ENCODE results near the gene CFAP97. TPM values are rescaled to one million over a fixed set of nuclear protein-coding genes. Genes with fewer than 3 reads are reported as not detected.

CFAP97 gene
- total RNA-seq, 4 donors from 2014 or later = 26.7 to 33.0 (median 30.9) TPM

- no peaks in the 10 kb centered on the region for H3K36me3 ChIP-seq
Observed at GRCh38 chr4:185139736-185140135, 64.1 kb downstream of the CFAP97 start.

GRCh38 chr4:185138161-185138560 is 65.6 kb downstream of the CFAP97 start:
- no peak overlapping the region for H3K27ac ChIP-seq
- no peaks in the 10 kb centered on the region for H3K9me3 ChIP-seq
- H3K27me3 ChIP-seq = no peaks in the 10 kb centered on the region
- 55% methylated on average over 10 of the region's 10 CpGs for WGBS
- no peak overlapping the region for H3K4me3 ChIP-seq
- H3K36me3 ChIP-seq = no peaks in the 10 kb centered on the region
- peaks cover 7% of the 10 kb centered on the region for H3K4me1 ChIP-seq
- no peak for TF ChIP-seq EP300 (IDR thresholded peaks at IDR 0.05)
- TF ChIP-seq POLR2A (IDR thresholded peaks at IDR 0.05) = no peak
- TF ChIP-seq POLR2AphosphoS5 (IDR thresholded peaks at IDR 0.05) = no peak
- no peak for TF ChIP-seq CTCF (IDR thresholded peaks at IDR 0.05)
- no peak for DNase-seq (ENCODE audit: low spot score in 2 of 2)

More at GRCh38 chr4:185139736-185140135, 64.1 kb downstream of the CFAP97 start:
- H3K9me3 ChIP-seq = no peaks in the 10 kb centered on the region
- TF ChIP-seq POLR2AphosphoS5 (IDR thresholded peaks at IDR 0.05) = no peak
- no peak for TF ChIP-seq EP300 (IDR thresholded peaks at IDR 0.05)
- TF ChIP-seq CTCF (IDR thresholded peaks at IDR 0.05) = no peak
- TF ChIP-seq POLR2A (IDR thresholded peaks at IDR 0.05) = no peak
- H3K27me3 ChIP-seq = no peaks in the 10 kb centered on the region
- DNase-seq (ENCODE audit: low spot score in 2 of 2) = no peak
- no peak overlapping the region for H3K27ac ChIP-seq
- peaks cover 16% of the 10 kb centered on the region for H3K4me1 ChIP-seq
- H3K4me3 ChIP-seq = no peak overlapping the region
- 83% methylated on average over 6 of the region's 6 CpGs for WGBS

GRCh38 chr4:185137233-185137925 is 66.4 kb downstream of the CFAP97 start:
- H3K9me3 ChIP-seq = no peaks in the 10 kb centered on the region
- H3K36me3 ChIP-seq = no peaks in the 10 kb centered on the region
- WGBS = 77% methylated on average over 24 of the region's 24 CpGs

GRCh38 chr4:185134307-185134869 is 69.4 kb downstream of the CFAP97 start:
- DNase-seq (ENCODE audit: low spot score in 2 of 2) = no peak

More at GRCh38 chr4:185137233-185137925, 66.4 kb downstream of the CFAP97 start:
- DNase-seq (ENCODE audit: low spot score in 2 of 2) = no peak
- H3K27ac ChIP-seq = no peak overlapping the region
- H3K27me3 ChIP-seq = no peaks in the 10 kb centered on the region
- no peak overlapping the region for H3K4me3 ChIP-seq
- TF ChIP-seq EP300 (IDR thresholded peaks at IDR 0.05) (no peak), CTCF (IDR thresholded peaks at IDR 0.05) (no peak), POLR2AphosphoS5 (IDR thresholded peaks at IDR 0.05) (no peak), POLR2A (IDR thresholded peaks at IDR 0.05) (no peak)
- H3K4me1 ChIP-seq = peaks cover 3% of the 10 kb centered on the region

More at GRCh38 chr4:185134307-185134869, 69.4 kb downstream of the CFAP97 start:
- Histone ChIP-seq H3K9me3 (no peaks in the 10 kb centered on the region), H3K27ac (no peak overlapping the region), H3K27me3 (no peaks in the 10 kb centered on the region), H3K36me3 (no peaks in the 10 kb centered on the region), H3K4me3 (no peak overlapping the region), H3K4me1 (no peaks in the 10 kb centered on the region)
- 38% methylated on average over 3 of the region's 3 CpGs for WGBS
- TF ChIP-seq POLR2A (IDR thresholded peaks at IDR 0.05) (no peak), CTCF (IDR thresholded peaks at IDR 0.05) (peak; percentile 55 to 63), EP300 (IDR thresholded peaks at IDR 0.05) (no peak)
